Mesenchymal stem cell (in vitro differentiated cells and primary cell): ENCODE measurements around the gene C9orf43.
A peak's percentile ranks its signal among the peaks of the same experiment; 100 is the strongest.

Experiments used
- DNase-seq: peaks from one replicate; pipeline ENCODE4 v3.0.0-alpha.2; 2013
- H2AFZ ChIP-seq: one replicate; pipeline ENCODE4 v1.6.1; 2013; ENCODE audit warnings: low read depth, mild to moderate bottlenecking, control low read depth, inconsistent platforms, low read length, moderate library complexity
- H2AK5ac ChIP-seq: 2 replicates; pipeline ENCODE4 v1.6.1; 2013; ENCODE audit warnings: low read length, moderate library complexity, mild to moderate bottlenecking, inconsistent platforms; ENCODE audit not compliant: severe bottlenecking
- H2BK120ac ChIP-seq: one replicate; pipeline ENCODE4 v1.6.1; 2013; ENCODE audit warnings: low read depth, mild to moderate bottlenecking, inconsistent platforms, low read length, moderate library complexity
- H2BK12ac ChIP-seq, 2 experiments: one replicate each; pipeline ENCODE4 v1.6.1; 2013; ENCODE audit warnings: inconsistent platforms in 2 of 2, low read length in 2 of 2, mild to moderate bottlenecking in 2 of 2, moderate library complexity in 2 of 2, control low read depth in 1 of 2
- H2BK15ac ChIP-seq: one replicate; pipeline ENCODE4 v1.6.1; 2013; ENCODE audit warnings: mild to moderate bottlenecking, low read depth, inconsistent platforms; ENCODE audit not compliant: poor library complexity, severe bottlenecking
- H2BK5ac ChIP-seq: 2 replicates; pipeline ENCODE4 v1.6.1; 2013; ENCODE audit warnings: low read depth, mild to moderate bottlenecking, low read length, control low read depth, inconsistent platforms; ENCODE audit not compliant: poor library complexity, severe bottlenecking
- H3K14ac ChIP-seq, 2 experiments: one replicate each; pipeline ENCODE4 v1.6.1; 2013; ENCODE audit warnings: inconsistent platforms in 2 of 2, low read length in 2 of 2, control low read depth in 1 of 2, mild to moderate bottlenecking in 1 of 2, moderate library complexity in 1 of 2
- H3K18ac ChIP-seq, 2 experiments: one replicate each; pipeline ENCODE4 v1.6.1; 2013; ENCODE audit warnings: inconsistent platforms in 2 of 2, low read length in 2 of 2, control low read depth in 1 of 2, low read depth in 1 of 2, mild to moderate bottlenecking in 1 of 2
- H3K23ac ChIP-seq, 2 experiments: one replicate each; pipeline ENCODE4 v1.6.1; 2013; ENCODE audit warnings: inconsistent platforms in 2 of 2, low read length in 2 of 2, mild to moderate bottlenecking in 2 of 2, moderate library complexity in 2 of 2, control low read depth in 1 of 2
- H3K27ac ChIP-seq: 2 replicates; pipeline ENCODE4 v1.5.1; 2013; ENCODE audit warnings: mild to moderate bottlenecking, moderate library complexity, low read length, control low read depth, inconsistent platforms; ENCODE audit not compliant: poor library complexity, severe bottlenecking
- H3K27me3 ChIP-seq, 2 experiments: 2 replicates each; pipeline versions ENCODE4 v1.6.1 to v1.7.0; 2013; ENCODE audit warnings: low read length in 2 of 2, mild to moderate bottlenecking in 2 of 2, moderate library complexity in 2 of 2, control low read depth in 1 of 2, inconsistent platforms in 1 of 2; ENCODE audit not compliant: control insufficient read depth in 1 of 2, insufficient read depth in 1 of 2
- H3K36me3 ChIP-seq, 2 experiments: 2 replicates each; pipeline versions ENCODE4 v1.6.1 to v1.7.0; 2013; ENCODE audit warnings: low read length in 2 of 2, control low read depth in 1 of 2, inconsistent platforms in 1 of 2, low read depth in 1 of 2, mild to moderate bottlenecking in 1 of 2; ENCODE audit not compliant: insufficient read depth in 2 of 2, control insufficient read depth in 1 of 2
- H3K4ac ChIP-seq, 2 experiments: one replicate each; pipeline ENCODE4 v1.6.1; 2013; ENCODE audit warnings: inconsistent platforms in 2 of 2, low read length in 2 of 2, mild to moderate bottlenecking in 2 of 2, moderate library complexity in 2 of 2, control low read depth in 1 of 2, low read depth in 1 of 2
- H3K4me1 ChIP-seq: 2 replicates; pipeline ENCODE4 v1.6.1; 2013; ENCODE audit warnings: low read depth, low read length, control low read depth; ENCODE audit not compliant: control insufficient read depth, insufficient read depth
- H3K4me2 ChIP-seq: 2 replicates; pipeline ENCODE4 v1.6.1; 2013; ENCODE audit warnings: low read length, mild to moderate bottlenecking, inconsistent platforms; ENCODE audit not compliant: poor library complexity, severe bottlenecking
- H3K4me3 ChIP-seq, 2 experiments: 2 replicates each; pipeline versions ENCODE4 v1.5.1 to v1.7.0; 2013; ENCODE audit warnings: low read length in 2 of 2, mild to moderate bottlenecking in 2 of 2, control low read depth in 1 of 2, low read depth in 1 of 2; ENCODE audit not compliant: insufficient read depth in 1 of 2
- H3K79me1 ChIP-seq: replicated peaks from 2 replicates; pipeline ENCODE4 v1.6.1; 2013; ENCODE audit warnings: mild to moderate bottlenecking, control low read depth, low read length, inconsistent platforms; ENCODE audit not compliant: poor library complexity, severe bottlenecking
- H3K9ac ChIP-seq: 2 replicates; pipeline ENCODE4 v1.7.0; 2013; ENCODE audit warnings: mild to moderate bottlenecking, low read length, moderate library complexity
- H3K9me3 ChIP-seq: 2 replicates; pipeline ENCODE4 v1.7.0; 2013; ENCODE audit warnings: mild to moderate bottlenecking, low read length; ENCODE audit not compliant: control insufficient read depth
- H4K8ac ChIP-seq: one replicate; pipeline ENCODE4 v1.6.1; 2013; ENCODE audit warnings: inconsistent platforms, mild to moderate bottlenecking, low read length, moderate library complexity
- H4K91ac ChIP-seq: one replicate; pipeline ENCODE4 v1.6.1; 2013; ENCODE audit warnings: mild to moderate bottlenecking, low read length, inconsistent platforms
- WGBS: methylation state at CpG from one replicate; pipeline ENCODE4 v1.1.7; 2013; ENCODE audit warnings: mixed read lengths; 5-methylcytosine and 5-hydroxymethylcytosine counted together

Gene C9orf43

DNA sequence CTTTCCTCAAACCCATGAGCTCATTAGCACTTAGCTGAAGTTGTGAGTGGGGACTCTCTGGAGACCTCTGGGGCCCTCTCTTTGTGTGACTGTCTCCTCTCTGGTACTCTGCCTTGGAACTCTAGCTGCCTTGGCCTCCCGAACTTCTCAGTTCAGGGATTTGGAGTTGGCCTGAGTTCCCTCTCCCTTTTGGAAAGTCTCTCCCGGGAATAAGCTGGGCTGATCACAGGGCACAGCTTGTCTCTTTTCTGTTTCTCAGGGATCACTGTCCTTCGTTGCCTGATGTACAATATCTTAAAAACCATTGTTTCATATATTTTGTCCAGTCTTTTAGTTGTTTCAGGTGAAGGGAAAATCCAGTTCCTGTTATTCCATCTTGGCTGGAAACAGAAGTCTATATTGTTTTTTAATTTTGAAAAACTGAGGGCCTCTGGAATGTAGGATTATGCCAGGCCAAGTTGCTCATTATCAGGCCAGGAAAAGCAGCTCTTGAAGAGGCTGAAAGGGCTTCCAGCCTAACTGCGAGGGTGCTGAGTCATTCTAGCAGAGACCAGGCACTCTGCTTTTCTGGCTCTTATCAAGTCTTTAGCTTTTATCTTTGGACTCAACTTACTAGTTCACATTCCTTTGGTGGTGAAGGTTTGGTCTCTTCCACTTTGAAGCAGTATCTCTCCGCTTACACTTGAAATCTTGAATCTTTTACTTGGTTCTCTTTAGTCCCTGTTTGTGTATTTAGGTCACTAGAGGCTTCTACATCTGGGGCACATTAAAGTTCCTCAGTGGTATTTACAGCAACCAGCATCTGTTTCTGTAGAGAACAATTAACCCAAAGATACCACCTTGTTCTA lies 44.6 kb downstream of the C9orf43 start:
- H3K14ac ChIP-seq: no peak overlapping the region
- no peak overlapping the region for H2BK15ac ChIP-seq
- no peaks in the 10 kb centered on the region for H3K36me3 ChIP-seq
- H3K4ac ChIP-seq: peak overlapping the region; percentile 13 to 57
- no peak overlapping the region for H4K91ac ChIP-seq
- H3K27me3 ChIP-seq: no peaks in the 10 kb centered on the region
- H2BK120ac ChIP-seq: peak overlapping the region; percentile 86
- H2BK5ac ChIP-seq: peak overlapping the region; percentile 31
- peak overlapping the region; percentile 29 for H4K8ac ChIP-seq
- H3K18ac ChIP-seq: peak overlapping the region; percentile 28 to 77
- no peak overlapping the region for H3K4me2 ChIP-seq
- H2BK12ac ChIP-seq: peak overlapping the region; percentile 3 to 27
- peak overlapping the region; percentile 72 for H3K9ac ChIP-seq
- H3K23ac ChIP-seq: no peak overlapping the region
- no peak overlapping the region for H2AFZ ChIP-seq
- no peaks in the 10 kb centered on the region for H3K9me3 ChIP-seq
- peak overlapping the region; percentile 86 for H2AK5ac ChIP-seq
- DNase-seq: peak; percentile 87
- H3K4me3 ChIP-seq: peak overlapping the region in 1 of 2 experiments; percentile 34
- WGBS: 14% methylated on average over 3 of the region's 5 CpGs
- H3K27ac ChIP-seq: peak overlapping the region; percentile 73
- H3K79me1 ChIP-seq: no peaks in the 10 kb centered on the region
- H3K4me1 ChIP-seq: peaks cover 3% of the 10 kb centered on the region

DNA sequence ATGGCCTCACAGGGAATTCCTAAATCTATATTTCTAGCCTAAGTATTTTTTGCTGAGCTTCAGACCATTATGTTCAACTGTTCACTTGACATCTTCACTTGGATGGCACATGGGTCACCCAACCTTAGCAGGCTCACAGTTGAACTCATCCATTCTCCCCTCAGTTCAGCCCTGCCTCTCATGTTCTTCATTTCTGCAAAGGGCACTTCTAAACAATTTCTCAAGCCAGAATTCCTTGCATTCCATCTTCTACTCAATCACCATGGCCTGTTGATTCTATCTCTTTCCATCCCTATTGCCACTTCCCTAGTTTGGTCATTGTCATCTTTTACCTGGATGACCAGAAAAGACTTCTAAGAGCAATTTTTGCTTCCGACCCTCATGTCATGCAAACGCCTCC lies 45.7 kb downstream of the C9orf43 start:
- Histone ChIP-seq H2BK15ac (no peak overlapping the region), H3K27ac (peak overlapping the region; percentile 73), H3K36me3 (no peaks in the 10 kb centered on the region), H3K79me1 (no peaks in the 10 kb centered on the region), H3K4me1 (peaks cover 3% of the 10 kb centered on the region), H3K9ac (peak overlapping the region; percentile 72), H3K4ac (peak overlapping the region in 1 of 2 experiments; percentile 51), H3K27me3 (no peaks in the 10 kb centered on the region), H3K23ac (no peak overlapping the region), H2BK12ac (no peak overlapping the region), H3K18ac (peak overlapping the region in 1 of 2 experiments; percentile 30), H3K4me2 (no peak overlapping the region), H2BK5ac (no peak overlapping the region), H3K9me3 (no peaks in the 10 kb centered on the region), H2AK5ac (peak overlapping the region; percentile 69), H2BK120ac (no peak overlapping the region), H3K4me3 (no peak overlapping the region), H3K14ac (no peak overlapping the region), H2AFZ (no peak overlapping the region), H4K8ac (no peak overlapping the region), H4K91ac (no peak overlapping the region)
- WGBS: 82% methylated on average over 1 of the region's 2 CpGs
- DNase-seq: peak; percentile 43

DNA sequence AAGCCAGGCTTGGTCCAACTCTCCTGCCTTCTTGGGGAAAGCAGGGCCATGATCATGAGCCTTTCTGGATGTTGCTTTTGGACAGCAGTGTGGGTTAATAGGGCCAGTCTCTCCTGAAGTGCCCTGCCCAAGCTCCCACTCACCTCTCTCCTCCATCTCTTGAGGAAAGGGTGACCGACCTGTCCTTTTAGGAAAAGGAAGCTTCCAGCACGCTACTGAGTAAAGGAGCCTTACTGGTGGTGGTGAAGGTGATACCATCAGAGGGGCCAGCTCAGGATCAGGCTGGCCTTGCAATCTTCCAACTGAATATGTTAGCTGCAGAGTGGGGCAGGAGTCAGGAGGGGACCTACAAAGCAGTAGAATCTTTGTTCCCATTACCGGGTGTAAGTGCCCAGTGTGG lies 50.7 kb downstream of the C9orf43 start:
- Histone ChIP-seq H3K18ac (no peak overlapping the region), H4K91ac (no peak overlapping the region), H2BK120ac (no peak overlapping the region), H2BK12ac (no peak overlapping the region), H3K27ac (no peak overlapping the region), H3K4me3 (no peak overlapping the region), H3K27me3 (peaks cover 5 to 37% of the 10 kb centered on the region in 2 experiments), H3K9me3 (no peaks in the 10 kb centered on the region), H2BK15ac (no peak overlapping the region), H2AK5ac (no peak overlapping the region), H3K14ac (no peak overlapping the region), H3K36me3 (no peaks in the 10 kb centered on the region), H3K4me1 (peaks cover 26% of the 10 kb centered on the region), H4K8ac (no peak overlapping the region), H3K4me2 (no peak overlapping the region), H2BK5ac (no peak overlapping the region), H3K9ac (no peak overlapping the region), H2AFZ (no peak overlapping the region), H3K79me1 (peaks cover 3% of the 10 kb centered on the region), H3K4ac (no peak overlapping the region), H3K23ac (no peak overlapping the region)
- 90% methylated on average over 3 of the region's 3 CpGs for WGBS
- no peak for DNase-seq

DNA sequence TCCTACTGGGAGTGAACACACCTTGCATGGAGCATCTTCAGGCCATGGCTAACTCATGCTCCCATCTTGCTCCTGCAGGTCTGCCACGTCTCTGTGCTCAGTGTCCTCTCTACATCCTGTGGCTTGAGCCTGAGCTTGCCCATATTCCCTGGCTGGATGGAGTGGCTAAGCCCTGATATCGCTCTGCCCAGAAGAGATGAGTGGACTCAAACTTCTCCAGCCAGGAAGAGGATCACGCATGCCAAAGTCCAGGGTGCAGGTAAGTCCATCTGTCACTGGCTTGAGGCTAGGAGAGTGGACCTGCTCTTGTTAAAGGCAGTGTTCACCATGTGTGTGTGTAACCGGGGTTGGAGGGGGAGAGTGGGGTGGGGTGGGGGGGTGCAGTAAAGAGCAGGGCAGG lies 51.4 kb downstream of the C9orf43 start:
- H3K23ac ChIP-seq: no peak overlapping the region
- no peaks in the 10 kb centered on the region for H3K36me3 ChIP-seq
- H3K4me3 ChIP-seq: no peak overlapping the region
- no peak overlapping the region for H4K91ac ChIP-seq
- no peak overlapping the region for H3K27ac ChIP-seq
- H2BK5ac ChIP-seq: no peak overlapping the region
- H3K79me1 ChIP-seq: peaks cover 3% of the 10 kb centered on the region
- H3K14ac ChIP-seq: no peak overlapping the region
- no peak overlapping the region for H2BK12ac ChIP-seq
- H2BK120ac ChIP-seq: no peak overlapping the region
- no peak overlapping the region for H2AK5ac ChIP-seq
- no peak overlapping the region for H3K4me2 ChIP-seq
- no peak overlapping the region for H4K8ac ChIP-seq
- no peak for DNase-seq
- no peak overlapping the region for H3K9ac ChIP-seq
- H3K4ac ChIP-seq: no peak overlapping the region
- no peak overlapping the region for H2AFZ ChIP-seq
- H3K27me3 ChIP-seq: peaks cover 5 to 37% of the 10 kb centered on the region in 2 experiments
- WGBS: 97% methylated on average over 4 of the region's 4 CpGs
- no peaks in the 10 kb centered on the region for H3K9me3 ChIP-seq
- H2BK15ac ChIP-seq: no peak overlapping the region
- peaks cover 26% of the 10 kb centered on the region for H3K4me1 ChIP-seq
- no peak overlapping the region for H3K18ac ChIP-seq
